NT2/D1 (cell line): ENCODE results near the gene FADS2.

Experiments
- SUZ12 ChIP-seq: IDR thresholded peaks from 2 replicates; pipeline ENCODE4 v1.6.1; 2011; ENCODE audit not compliant: insufficient read length, insufficient read depth; ENCODE audit errors: extremely low read depth
- YY1 ChIP-seq: IDR thresholded peaks from 2 replicates; pipeline ENCODE4 v1.6.1; 2011; ENCODE audit not compliant: insufficient read length, insufficient read depth
- ZNF274 ChIP-seq: IDR thresholded peaks from 2 replicates; pipeline ENCODE4 v1.6.1; 2011; ENCODE audit warnings: mild to moderate bottlenecking, low read depth, low read length

DNA sequence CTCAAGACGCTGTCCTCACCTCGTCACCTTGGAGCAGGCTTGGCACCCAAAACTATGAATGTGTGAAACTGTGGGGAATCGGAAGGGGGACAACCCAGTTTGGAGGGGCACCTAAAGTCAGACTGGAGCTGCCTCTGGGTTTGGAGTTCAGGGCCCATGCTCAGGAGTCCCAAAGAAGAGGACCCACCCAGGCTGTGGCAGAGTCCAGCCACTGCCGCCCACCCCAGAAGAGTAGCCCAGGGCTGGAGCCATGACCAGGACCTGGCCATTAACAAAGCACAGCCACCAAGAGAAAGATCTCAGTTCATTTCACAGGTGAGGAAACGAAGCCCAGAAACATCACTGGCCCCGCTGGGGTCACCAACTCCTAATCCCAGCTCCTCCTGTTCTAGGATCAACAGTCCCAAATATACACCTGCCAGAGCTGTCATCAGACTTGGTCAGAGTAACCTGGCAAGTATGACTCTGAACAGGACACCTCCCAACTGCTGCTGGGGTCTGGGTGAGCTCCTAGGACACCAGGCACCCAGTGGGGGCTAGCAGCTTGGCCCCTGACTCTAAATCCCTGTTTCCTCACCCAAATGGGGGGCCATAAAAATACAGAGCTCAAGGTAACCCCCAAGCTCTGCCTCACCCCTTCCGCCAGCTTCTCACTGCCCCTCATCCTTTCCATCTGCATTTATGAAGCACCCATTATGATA lies 86.5 kb downstream of the FADS2 start:
- TF ChIP-seq ZNF274 (no peak), YY1 (no peak), SUZ12 (no peak)
